IMR-90 (cell line): ENCODE data around the gene ITGA2. TPM values are rescaled to one million over a fixed set of nuclear protein-coding genes. Genes with fewer than 3 reads are reported as not detected.

Source experiments
- ATAC-seq: fragments of 200-7000 bp; cut with Tn5 transposase; 2 replicates; pipeline ENCODE4 v1.9.1; 2020; ENCODE audit warnings: low read depth, mild to moderate bottlenecking, moderate library complexity
- BruUV-seq: library from RNA; stranded (reverse); fragments of 400-500 nt; replicated peaks from 2 replicates; lab custom pipeline; 2021; lab: Mats Ljungman, UMichigan
- CTCF ChIA-PET: fragments of 300-600 bp; formaldehyde crosslinking; extraction: SDS; loops from one replicate; lab custom pipeline; 2021; ENCODE audit warnings: antibody characterized with exemption; lab: Yijun Ruan, JAX
- POLR2A ChIA-PET: fragments of 300-600 bp; sonication (Branson Sonifier 250); formaldehyde crosslinking; loops from one replicate; lab custom pipeline; 2022; ENCODE audit warnings: antibody characterized with exemption; ENCODE audit not compliant: unreplicated experiment; lab: Charles Lee
- DNase-seq: peaks from one replicate; pipeline ENCODE4 v3.0.0; 2013
- H2AFZ ChIP-seq: replicated peaks from 2 replicates; pipeline ENCODE3; 2013; ENCODE audit warnings: low read length, mild to moderate bottlenecking; ENCODE audit not compliant: poor library complexity
- H2AK5ac ChIP-seq: 2 replicates; pipeline ENCODE4 v1.6.1; 2013; ENCODE audit warnings: low read depth, low read length, inconsistent platforms
- H2AK9ac ChIP-seq: replicated peaks from 2 replicates; pipeline ENCODE3; 2013; ENCODE audit warnings: mild to moderate bottlenecking, low read depth, low read length, moderate library complexity; ENCODE audit not compliant: poor library complexity
- H2BK120ac ChIP-seq: 2 replicates; pipeline ENCODE4 v1.6.1; 2013; ENCODE audit warnings: low read depth, low read length, inconsistent platforms
- H2BK15ac ChIP-seq: 3 replicates; pipeline ENCODE4 v1.6.1; 2013; ENCODE audit warnings: low read depth, low read length, inconsistent platforms
- H2BK20ac ChIP-seq: 2 replicates; pipeline ENCODE4 v1.6.1; 2013; ENCODE audit warnings: low read depth, mild to moderate bottlenecking, inconsistent platforms, low read length, moderate library complexity
- H2BK5ac ChIP-seq: 2 replicates; pipeline ENCODE4 v1.6.1; 2013; ENCODE audit warnings: mild to moderate bottlenecking, low read depth, low read length, inconsistent platforms; ENCODE audit not compliant: poor library complexity, severe bottlenecking
- H3K14ac ChIP-seq: replicated peaks from 2 replicates; pipeline ENCODE4 v1.6.1; 2013; ENCODE audit warnings: low read depth, low read length, inconsistent platforms
- H3K18ac ChIP-seq: 2 replicates; pipeline ENCODE4 v1.6.1; 2013; ENCODE audit warnings: low read depth, low read length, control low read depth
- H3K23ac ChIP-seq: 2 replicates; pipeline ENCODE4 v1.6.1; 2013; ENCODE audit warnings: low read depth, low read length, inconsistent platforms
- H3K27ac ChIP-seq: 2 replicates; pipeline ENCODE4 v1.5.1; 2013; ENCODE audit warnings: mild to moderate bottlenecking, control low read depth, low read length; ENCODE audit not compliant: insufficient read depth
- H3K27me3 ChIP-seq: 2 replicates; pipeline ENCODE4 v1.6.1; 2013; ENCODE audit warnings: low read length; ENCODE audit not compliant: control insufficient read depth, insufficient read depth
- H3K36me3 ChIP-seq: 2 replicates; pipeline ENCODE4 v1.6.1; 2013; ENCODE audit warnings: low read length, mixed read lengths; ENCODE audit not compliant: control insufficient read depth, insufficient read depth
- H3K4ac ChIP-seq: 2 replicates; pipeline ENCODE4 v1.6.1; 2013; ENCODE audit warnings: low read depth, low read length, inconsistent platforms
- H3K4me1 ChIP-seq: 2 replicates; pipeline ENCODE4 v1.6.1; 2013; ENCODE audit warnings: low read length, mixed read lengths; ENCODE audit not compliant: control insufficient read depth, insufficient read depth
- H3K4me2 ChIP-seq: 2 replicates; pipeline ENCODE4 v1.6.1; 2013; ENCODE audit warnings: low read depth, mild to moderate bottlenecking, control low read depth, low read length, moderate library complexity
- H3K4me3 ChIP-seq: 2 replicates; pipeline ENCODE4 v1.5.1; 2013; ENCODE audit warnings: low read depth, mild to moderate bottlenecking, control low read depth, low read length, moderate library complexity; ENCODE audit not compliant: insufficient read depth
- H3K56ac ChIP-seq: 2 replicates; pipeline ENCODE4 v1.6.1; 2013; ENCODE audit warnings: low read length, inconsistent platforms; ENCODE audit not compliant: insufficient read depth; ENCODE audit errors: extremely low read depth
- H3K79me1 ChIP-seq, 2 experiments: 2 replicates each; pipeline ENCODE4 v1.6.1; 2013; ENCODE audit warnings: low read length in 2 of 2, inconsistent platforms in 1 of 2, low read depth in 1 of 2
- H3K9ac ChIP-seq: 2 replicates; pipeline ENCODE4 v1.6.1; 2013; ENCODE audit warnings: low read depth, low read length, control low read depth
- H3K9me1 ChIP-seq: 2 replicates; pipeline ENCODE4 v1.6.1; 2013; ENCODE audit warnings: low read length, inconsistent platforms; ENCODE audit not compliant: insufficient read depth
- H3K9me3 ChIP-seq: 2 replicates; pipeline ENCODE4 v1.6.1; 2013; ENCODE audit warnings: low read length; ENCODE audit not compliant: control insufficient read depth, insufficient read depth
- H4K20me1 ChIP-seq: 2 replicates; pipeline ENCODE4 v1.6.1; 2013; ENCODE audit warnings: low read length, inconsistent platforms; ENCODE audit not compliant: insufficient read depth
- H4K5ac ChIP-seq: 2 replicates; pipeline ENCODE4 v1.6.1; 2013; ENCODE audit warnings: mild to moderate bottlenecking, low read depth, low read length, control low read depth
- H4K8ac ChIP-seq, 2 experiments: 2 replicates each; pipeline ENCODE4 v1.6.1; 2013; ENCODE audit warnings: low read depth in 2 of 2, low read length in 2 of 2, control low read depth in 1 of 2, inconsistent platforms in 1 of 2
- H4K91ac ChIP-seq: 2 replicates; pipeline ENCODE4 v1.6.1; 2013; ENCODE audit warnings: low read depth, low read length, inconsistent platforms; ENCODE audit not compliant: insufficient read depth
- BHLHE40 ChIP-seq: fragments of 150-350 bp; IDR thresholded peaks from 2 replicates; pipeline ENCODE4 v1.6.1; 2016; ENCODE audit warnings: mild to moderate bottlenecking, low read depth, low read length
- CEBPB ChIP-seq: IDR thresholded peaks from 2 replicates; pipeline ENCODE4 v1.6.1; 2012; ENCODE audit warnings: low read depth, low read length, improper control_type of control experiment
- CHD1 ChIP-seq: IDR thresholded peaks from 2 replicates; pipeline ENCODE4 v1.6.1; 2012; ENCODE audit warnings: low read depth, low read length, improper control_type of control experiment
- CTCF ChIP-seq: conservative IDR thresholded peaks from 2 replicates; pipeline ENCODE4 v1.5.1; 2012; ENCODE audit warnings: mild to moderate bottlenecking, low read depth, low read length, improper control_type of control experiment
- ELK1 ChIP-seq: fragments of 150-350 bp; IDR thresholded peaks from 2 replicates; pipeline ENCODE4 v1.6.1; 2016; ENCODE audit warnings: low read depth, mild to moderate bottlenecking, low read length, moderate library complexity, borderline replicate concordance
- FOS ChIP-seq: fragments of 150-350 bp; IDR thresholded peaks from 2 replicates; pipeline ENCODE4 v1.6.1; 2016; ENCODE audit warnings: low read depth, low read length
- MAFK ChIP-seq: IDR thresholded peaks from 2 replicates; pipeline ENCODE4 v1.6.1; 2012; ENCODE audit warnings: low read depth, low read length, improper control_type of control experiment
- MAZ ChIP-seq: IDR thresholded peaks from 2 replicates; pipeline ENCODE4 v1.6.1; 2012; ENCODE audit warnings: low read depth, mild to moderate bottlenecking, low read length, improper control_type of control experiment, moderate library complexity, borderline replicate concordance
- MXI1 ChIP-seq: IDR thresholded peaks from 2 replicates; pipeline ENCODE4 v1.6.1; 2012; ENCODE audit warnings: low read depth, mild to moderate bottlenecking, low read length, moderate library complexity, borderline replicate concordance
- NFE2L2 ChIP-seq: fragments of 150-350 bp; IDR thresholded peaks from 2 replicates; pipeline ENCODE4 v1.6.1; 2016; ENCODE audit warnings: low read depth, mild to moderate bottlenecking, low read length
- POLR2A ChIP-seq: IDR thresholded peaks from 2 replicates; pipeline ENCODE4 v1.6.1; 2012; ENCODE audit warnings: mild to moderate bottlenecking, low read depth, low read length
- RCOR1 ChIP-seq: IDR thresholded peaks from 2 replicates; pipeline ENCODE4 v1.6.1; 2012; ENCODE audit warnings: mild to moderate bottlenecking, low read length, improper control_type of control experiment; ENCODE audit not compliant: insufficient replicate concordance
- RFX5 ChIP-seq: IDR thresholded peaks from 2 replicates; pipeline ENCODE4 v1.8.0; 2012; ENCODE audit warnings: low read depth, mild to moderate bottlenecking, low read length, moderate library complexity
- SMC3 ChIP-seq: fragments of 150-350 bp; IDR thresholded peaks from 2 replicates; pipeline ENCODE4 v1.6.1; 2016; ENCODE audit warnings: low read depth, mild to moderate bottlenecking, antibody characterized with exemption, low read length, moderate library complexity
- WGBS, 2 experiments: methylation state at CpG; one replicate each; pipeline versions ENCODE4 v1.1.5 to v1.1.7; 2013; ENCODE audit warnings: missing lambda C conversion rate in 2 of 2; ENCODE audit not compliant: insufficient read length in 1 of 2; ENCODE audit errors: extremely low coverage in 2 of 2; 5-methylcytosine and 5-hydroxymethylcytosine counted together
- dilution Hi-C: fragments of 300-500 bp; cut with HindIII; formaldehyde crosslinking; loops from one replicate; pipeline ENCODE4 v1.14.3; 2018; ENCODE audit warnings: low sequenced_read_pairs; ENCODE audit not compliant: unreplicated experiment
- in situ Hi-C: fragments of 300-500 bp; cut with MboI; formaldehyde crosslinking; loops from 3 replicates; pipeline ENCODE4 v1.14.3; 2019; ENCODE audit warnings: low sequenced_read_pairs, inconsistent platforms, mixed read lengths
- intact Hi-C: fragments of 100-400 bp; cut with micrococcal nuclease; formaldehyde crosslinking; loops from 2 replicates; pipeline ENCODE4 v1.10.0; 2022
- polyA plus RNA-seq, 3 experiments: library from polyadenylated mRNA; depleted of rRNA; stranded (reverse); fragments of >200 nt; gene quantifications; 2 replicates each; pipeline ENCODE4 v1.2.3, GENCODE V29; 2012; ENCODE audit warnings: low replicate concordance in 1 of 3
- total RNA-seq: library from RNA; depleted of rRNA; stranded (reverse); fragments of >200 nt; gene quantifications from 2 replicates; pipeline ENCODE4 v1.2.3, GENCODE V29; 2012
- TF ChIP-seq, protein P1 (sequence below): fragments of 150-350 bp; IDR thresholded peaks from 2 replicates; pipeline ENCODE4 v1.6.1; 2017; ENCODE audit warnings: mild to moderate bottlenecking, antibody characterized with exemption, low read length, low read depth

ITGA2 gene
- total and polyA plus RNA-seq, 2 of the 4 experiments (the other 2 are of a cell fraction): 23.3 to 93.4 TPM

DNA sequence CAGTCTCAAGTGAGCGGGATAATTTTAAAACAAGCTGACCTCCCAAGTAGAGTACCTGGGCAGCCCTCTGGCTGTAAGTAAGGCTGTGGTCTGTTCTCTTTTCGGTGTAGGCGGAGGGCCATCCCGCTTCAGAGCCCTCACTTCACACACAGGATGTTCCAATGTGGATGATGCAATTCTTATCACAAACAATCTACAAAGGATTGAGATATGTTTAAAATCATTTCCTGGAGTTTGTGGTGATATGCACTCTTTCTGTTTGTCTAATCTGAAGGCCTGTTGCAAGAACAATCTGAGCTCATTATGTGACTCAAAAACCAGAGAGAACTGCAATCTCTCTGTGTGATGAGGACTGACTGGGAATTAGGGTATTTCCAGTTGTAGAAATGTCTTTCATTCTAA, 42.5 kb downstream of the ITGA2 start:
- intact Hi-C loops (no loop called here), in situ Hi-C loops (no loop called here)
- WGBS, 2 experiments: no CpG with 5 or more reads among the region's 4 CpGs
- TF ChIP-seq SMC3: no peak
- TF ChIP-seq NFE2L2: 0 out of 2 replicates have a peak, but pooled peaks have one; percentile 19
- 0 out of 2 replicates have a peak, but pooled peaks have one; percentile 21 for TF ChIP-seq MAZ
- TF ChIP-seq, protein P1, sequence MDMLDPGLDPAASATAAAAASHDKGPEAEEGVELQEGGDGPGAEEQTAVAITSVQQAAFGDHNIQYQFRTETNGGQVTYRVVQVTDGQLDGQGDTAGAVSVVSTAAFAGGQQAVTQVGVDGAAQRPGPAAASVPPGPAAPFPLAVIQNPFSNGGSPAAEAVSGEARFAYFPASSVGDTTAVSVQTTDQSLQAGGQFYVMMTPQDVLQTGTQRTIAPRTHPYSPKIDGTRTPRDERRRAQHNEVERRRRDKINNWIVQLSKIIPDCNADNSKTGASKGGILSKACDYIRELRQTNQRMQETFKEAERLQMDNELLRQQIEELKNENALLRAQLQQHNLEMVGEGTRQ: no peak
- peak; percentile 99 for TF ChIP-seq CEBPB
- no peak; the same call in 1 of the 2 replicates for TF ChIP-seq MAFK
- TF ChIP-seq MXI1: no peak
- TF ChIP-seq CTCF: no peak
- no peak for TF ChIP-seq RFX5
- TF ChIP-seq ELK1: no peak
- TF ChIP-seq BHLHE40: peak; percentile 37; the same call in 1 of the 2 replicates
- TF ChIP-seq CHD1: no peak
- peak; percentile 47 for TF ChIP-seq RCOR1
- no peak; the same call in 1 of the 2 replicates for TF ChIP-seq POLR2A
- peak; percentile 41; the same call in 1 of the 2 replicates for TF ChIP-seq FOS

More for the DNA sequence above, 42.5 kb downstream of the ITGA2 start:
- H3K14ac ChIP-seq: peak overlapping the region; percentile 76
- POLR2A ChIA-PET: interaction anchor here (1.0 to 1.3 kb wide), 2 partner anchors 8 to 42 kb away, joined by 3 read pairs; partner anchors contain the start of gene ITGA2
- H4K20me1 ChIP-seq: no peaks in the 10 kb centered on the region
- H3K56ac ChIP-seq: peak overlapping the region; percentile 98
- no peaks in the 10 kb centered on the region for H3K27me3 ChIP-seq
- CTCF ChIA-PET: interaction anchor here (1.6 kb wide), 1 partner anchor 83 kb away, joined by 4 read pairs; no protein-coding TSS in a partner anchor
- BruUV-seq: no TSS peak
- H2AK5ac ChIP-seq: peak overlapping the region; percentile 67
- peak overlapping the region; percentile 71 for H2AK9ac ChIP-seq
- peak overlapping the region; percentile 51 for H3K4me2 ChIP-seq
- peak overlapping the region; percentile 96 for H3K18ac ChIP-seq
- peak; percentile 98 for DNase-seq
- H3K4me1 ChIP-seq: peaks cover 24% of the 10 kb centered on the region
- peak overlapping the region; percentile 84 for H4K91ac ChIP-seq
- H3K9me3 ChIP-seq: no peaks in the 10 kb centered on the region
- H3K9ac ChIP-seq: peak overlapping the region; percentile 35
- H3K36me3 ChIP-seq: peaks cover 3% of the 10 kb centered on the region; the same call in 1 of the 2 replicates
- H2BK15ac ChIP-seq: peak overlapping the region; percentile 54; the same call in 1 of the 3 replicates
- peak; percentile 80 for ATAC-seq
- peaks cover 18 to 68% of the 10 kb centered on the region in 2 experiments for H3K79me1 ChIP-seq
- peak overlapping the region; percentile 85 to 92; a peak in 3 of 4 replicates for H4K8ac ChIP-seq
- peak overlapping the region; percentile 93 for H3K4ac ChIP-seq
- H3K4me3 ChIP-seq: no peak overlapping the region
- H2BK20ac ChIP-seq: peak overlapping the region; percentile 98
- peak overlapping the region; percentile 99 for H2BK120ac ChIP-seq
- peak overlapping the region; percentile 35 for H2AFZ ChIP-seq
- H4K5ac ChIP-seq: peak overlapping the region; percentile 28; the same call in 1 of the 2 replicates
- H3K23ac ChIP-seq: peak overlapping the region; percentile 74; the same call in 1 of the 2 replicates
- peak overlapping the region; percentile 80 for H3K27ac ChIP-seq
- dilution Hi-C loops: no loop called here
- peak overlapping the region; percentile 82 for H2BK5ac ChIP-seq
- peaks cover 14% of the 10 kb centered on the region for H3K9me1 ChIP-seq
